AG09319 (cell line): ENCODE results near the gene UBQLN4.

Source experiments
- DNase-seq: peaks from one replicate; pipeline ENCODE4 v3.0.0-alpha.2; 2010; ENCODE audit warnings: low read depth; ENCODE audit errors: extremely low read depth
- CTCF ChIP-seq: IDR thresholded peaks from 2 replicates; pipeline ENCODE4 v1.5.1; 2011; ENCODE audit warnings: low read depth, mild to moderate bottlenecking, inconsistent platforms, low read length, moderate library complexity

Gene UBQLN4

DNA sequence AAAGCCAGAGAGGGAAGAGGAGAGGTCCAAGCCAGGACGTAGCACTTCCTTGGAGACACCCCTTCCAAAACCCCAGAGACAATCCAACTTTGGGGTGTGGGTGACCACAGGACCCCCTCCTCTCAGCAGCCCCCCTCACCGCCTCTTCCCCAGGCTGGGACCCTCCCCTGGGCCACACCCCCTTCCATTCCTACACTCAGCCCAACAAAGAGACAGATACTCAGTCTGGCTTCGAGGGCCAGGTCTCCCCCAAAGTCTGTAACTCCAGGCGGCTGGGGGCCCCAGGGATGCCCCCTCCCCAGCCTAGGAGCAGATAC lies 27.2 kb upstream of the UBQLN4 start:
- DNase-seq = no peak
- no peak for TF ChIP-seq CTCF

DNA sequence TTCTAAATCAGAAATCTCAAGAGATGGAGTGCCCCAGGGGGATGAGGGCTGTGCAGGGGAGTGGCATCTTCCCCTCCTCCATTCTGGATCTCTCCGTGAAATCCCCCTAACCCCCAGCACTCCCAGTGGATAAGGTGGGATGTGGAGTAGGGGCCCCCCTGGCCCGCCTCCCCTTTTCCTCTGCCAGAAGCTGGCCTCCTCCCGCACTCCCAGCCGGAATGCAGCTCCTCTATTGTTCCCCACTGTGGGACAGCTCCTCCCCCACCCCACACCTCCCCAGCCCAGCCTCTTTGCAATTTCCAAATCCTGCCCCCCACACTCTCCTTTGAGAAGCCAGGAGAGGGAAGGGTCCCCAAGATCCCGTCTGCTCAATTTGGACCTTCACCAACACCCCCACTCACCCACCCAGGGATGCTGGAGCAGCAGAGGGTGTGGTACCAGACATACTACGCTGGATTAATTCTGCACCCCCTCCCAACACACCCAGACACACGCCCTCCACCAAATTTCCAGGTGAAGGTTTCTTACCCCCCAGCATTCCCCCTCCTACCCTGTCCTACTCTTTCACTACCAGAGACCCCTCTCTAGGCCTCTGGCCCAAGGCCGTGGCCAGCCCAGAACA lies 26.8 kb upstream of the UBQLN4 start:
- no peak for TF ChIP-seq CTCF
- no peak for DNase-seq

GRCh38 chr1:156079762-156080161 lies 26.2 kb upstream of the UBQLN4 start:
- DNase-seq = no peak
- TF ChIP-seq CTCF = no peak

DNA sequence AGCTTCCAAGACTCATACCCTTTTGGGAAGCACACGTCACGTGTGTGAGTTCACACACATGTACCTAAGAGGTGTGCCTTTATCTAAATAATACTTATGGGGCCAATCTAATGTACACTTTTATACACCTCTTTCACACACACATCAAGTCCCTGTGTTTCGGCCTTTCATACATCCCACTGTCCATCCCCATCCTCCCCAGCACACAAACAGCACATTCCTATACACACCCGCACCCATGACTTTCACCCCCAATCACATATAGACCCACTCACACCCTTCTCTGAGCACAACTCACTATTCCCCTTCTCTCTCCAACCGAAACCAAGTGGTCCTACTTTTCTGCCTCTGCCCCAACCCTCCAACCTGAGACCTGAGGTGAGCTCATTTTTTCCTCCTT lies 25.1 kb upstream of the UBQLN4 start:
- no peak for TF ChIP-seq CTCF
- DNase-seq = no peak

- no peak for DNase-seq
Observed at GRCh38 chr1:156077430-156077760, 23.8 kb upstream of the UBQLN4 start.

DNA sequence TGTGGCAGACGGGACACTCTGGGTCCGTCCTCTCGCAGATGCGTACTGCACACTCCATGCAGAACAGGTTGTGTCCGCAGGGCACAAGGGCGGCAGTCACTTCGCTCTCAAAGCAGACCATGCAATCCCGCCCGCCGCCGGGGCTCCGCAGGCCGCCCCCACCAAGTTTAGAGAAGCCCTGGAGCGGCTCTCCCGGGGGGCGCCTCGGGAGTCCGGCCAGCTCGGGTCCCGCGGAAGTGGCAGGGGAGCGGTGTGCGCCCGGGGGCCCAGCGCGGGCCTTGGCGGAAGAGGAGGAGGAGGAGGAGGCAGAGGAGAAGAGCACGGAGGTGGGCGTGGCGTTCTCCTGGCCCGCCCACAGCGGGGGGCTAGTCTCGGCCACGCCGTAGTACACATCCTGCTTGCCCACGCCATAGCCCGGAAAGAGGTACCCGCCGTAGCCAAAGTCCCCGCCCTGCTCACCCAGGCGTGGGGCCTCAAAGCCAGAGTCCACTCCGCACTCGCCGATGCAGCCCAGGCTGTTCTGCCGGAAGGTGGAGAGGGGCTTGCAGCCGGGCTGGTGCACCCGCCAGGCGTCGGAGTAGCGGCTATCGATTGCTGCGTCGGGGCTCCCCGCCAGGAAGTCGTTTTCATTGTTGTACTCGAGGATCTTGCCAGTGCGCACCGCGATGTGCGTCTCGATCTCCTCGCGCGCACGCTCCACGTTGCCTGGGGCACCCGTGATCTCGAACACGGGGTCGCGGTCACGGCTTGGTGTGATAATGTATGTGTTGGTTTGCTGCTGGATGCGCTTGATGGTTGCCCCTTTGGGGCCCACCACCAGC lies 23.2 kb upstream of the UBQLN4 start:
- no peak for TF ChIP-seq CTCF
- no peak for DNase-seq

More at GRCh38 chr1:156077430-156077760, 23.8 kb upstream of the UBQLN4 start:
- no peak for TF ChIP-seq CTCF

DNA sequence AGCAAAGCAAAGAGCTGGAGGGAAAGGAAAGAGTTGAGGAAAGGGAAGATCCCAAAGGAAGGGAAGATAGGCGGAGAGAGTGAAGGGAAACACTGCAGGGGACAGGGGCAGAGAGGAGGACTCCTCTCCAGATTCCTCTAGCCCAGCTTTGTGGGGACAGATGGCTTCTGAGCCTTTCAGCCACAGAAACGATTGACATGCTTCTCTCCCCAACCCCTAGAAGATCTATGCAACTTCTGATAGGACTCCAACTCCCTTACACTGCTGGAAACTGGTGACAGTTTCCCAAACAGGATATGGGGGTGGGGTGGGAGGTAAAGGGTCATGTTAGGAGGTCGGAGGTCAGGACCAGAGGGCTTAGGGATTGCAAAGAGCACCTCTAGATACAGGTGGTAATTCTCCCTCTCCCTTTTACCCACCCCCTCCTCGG lies 22.2 kb upstream of the UBQLN4 start:
- no peak for DNase-seq
- TF ChIP-seq CTCF = no peak
